ENCODE measurements around the gene NHSL2.

DNA sequence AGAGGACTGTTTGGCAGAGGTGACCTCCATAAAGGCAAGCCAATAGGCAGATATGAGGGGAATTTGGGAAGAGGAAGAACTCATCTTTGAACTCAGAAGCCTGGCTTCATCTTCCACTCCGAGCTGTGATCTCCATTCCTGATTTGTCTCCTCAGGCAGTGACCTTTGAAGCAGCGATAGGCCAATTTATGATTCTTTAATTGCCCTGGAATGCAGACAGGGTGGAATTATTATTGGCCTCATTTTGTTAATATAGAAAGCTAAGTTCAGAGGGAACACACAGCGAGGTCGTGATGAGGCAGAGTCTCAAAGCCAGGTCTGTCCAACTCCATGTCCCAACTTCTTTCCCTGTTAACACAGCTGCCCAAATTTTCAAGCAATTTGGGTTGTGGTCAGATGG, 204.2 kb downstream of the NHSL2 start:
- no peak for TF ChIP-seq CTCF (conservative IDR thresholded peaks at IDR 0.05; ENCODE audit: low read length)
- no peak for TF ChIP-seq EZH2phosphoT487 (IDR thresholded peaks at IDR 0.05; ENCODE audit: borderline replicate concordance, low read depth, low read length)
